Neutrophil (primary cell): ENCODE measurements around the gene DIDO1.

ENCODE experiments used
- H3K27ac ChIP-seq: fragments of 200-600 bp; sonication (generic); 2 replicates; pipeline ENCODE4 v1.5.1; 2016; ENCODE audit warnings: mild to moderate bottlenecking, moderate library complexity
- H3K27me3 ChIP-seq: fragments of 200-600 bp; sonication (generic); 2 replicates; pipeline ENCODE4 v1.6.0; 2016; ENCODE audit warnings: mild to moderate bottlenecking
- H3K36me3 ChIP-seq: fragments of 200-600 bp; sonication (generic); 2 replicates; pipeline ENCODE4 v1.5.1; 2017
- H3K4me1 ChIP-seq, 2 experiments: fragments of 200-600 bp in 1 of 2; sonication (generic) in 1 of 2; 1 replicate in 1 of 2; 2 replicates in 1 of 2; pipeline versions ENCODE4 v1.5.1 to v1.6.1; 2013 to 2016; ENCODE audit warnings: low read depth in 1 of 2, low read length in 1 of 2, mild to moderate bottlenecking in 1 of 2, moderate library complexity in 1 of 2; ENCODE audit not compliant: control insufficient read depth in 1 of 2, insufficient read depth in 1 of 2
- H3K4me3 ChIP-seq, 2 experiments: fragments of 200-600 bp in 1 of 2; sonication (generic) in 1 of 2; 1 replicate in 1 of 2; 2 replicates in 1 of 2; pipeline ENCODE4 v1.5.1; 2013 to 2016; ENCODE audit warnings: low read depth in 1 of 2, low read length in 1 of 2, mild to moderate bottlenecking in 1 of 2, moderate library complexity in 1 of 2
- H3K9me3 ChIP-seq: fragments of 200-600 bp; sonication (generic); 2 replicates; pipeline ENCODE4 v1.5.1; 2016
- TF ChIP-seq, protein P1 (sequence below): fragments of 200-600 bp; sonication (generic); IDR thresholded peaks from 2 replicates; pipeline ENCODE4 v1.5.1; 2016; ENCODE audit warnings: antibody characterized with exemption

The DIDO1 gene

DNA sequence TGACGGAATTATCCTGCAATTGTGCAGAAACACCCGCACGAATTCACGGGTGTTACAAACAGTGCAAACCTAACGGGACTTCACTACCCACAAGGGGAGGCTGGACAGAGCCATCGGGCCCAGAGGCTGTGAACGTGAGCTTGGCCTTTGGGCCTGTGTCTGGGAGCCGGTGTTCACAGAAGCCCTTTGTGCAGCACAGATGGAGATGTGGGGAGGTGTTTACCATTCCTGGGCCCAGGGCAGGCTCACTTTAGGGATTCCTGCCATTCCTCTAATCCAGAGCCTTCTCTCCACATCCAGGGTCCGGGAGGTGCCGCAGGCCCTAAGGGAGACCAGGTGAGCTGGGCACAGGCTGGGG is 94.5 kb downstream of the DIDO1 start:
- TF ChIP-seq, protein P1, sequence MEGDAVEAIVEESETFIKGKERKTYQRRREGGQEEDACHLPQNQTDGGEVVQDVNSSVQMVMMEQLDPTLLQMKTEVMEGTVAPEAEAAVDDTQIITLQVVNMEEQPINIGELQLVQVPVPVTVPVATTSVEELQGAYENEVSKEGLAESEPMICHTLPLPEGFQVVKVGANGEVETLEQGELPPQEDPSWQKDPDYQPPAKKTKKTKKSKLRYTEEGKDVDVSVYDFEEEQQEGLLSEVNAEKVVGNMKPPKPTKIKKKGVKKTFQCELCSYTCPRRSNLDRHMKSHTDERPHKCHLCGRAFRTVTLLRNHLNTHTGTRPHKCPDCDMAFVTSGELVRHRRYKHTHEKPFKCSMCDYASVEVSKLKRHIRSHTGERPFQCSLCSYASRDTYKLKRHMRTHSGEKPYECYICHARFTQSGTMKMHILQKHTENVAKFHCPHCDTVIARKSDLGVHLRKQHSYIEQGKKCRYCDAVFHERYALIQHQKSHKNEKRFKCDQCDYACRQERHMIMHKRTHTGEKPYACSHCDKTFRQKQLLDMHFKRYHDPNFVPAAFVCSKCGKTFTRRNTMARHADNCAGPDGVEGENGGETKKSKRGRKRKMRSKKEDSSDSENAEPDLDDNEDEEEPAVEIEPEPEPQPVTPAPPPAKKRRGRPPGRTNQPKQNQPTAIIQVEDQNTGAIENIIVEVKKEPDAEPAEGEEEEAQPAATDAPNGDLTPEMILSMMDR: no peak

GRCh38 chr20:62831361-62831788 is 94.9 kb downstream of the DIDO1 start:
- TF ChIP-seq, protein P1: no peak
- peak overlapping the region in 1 of 2 experiments; percentile 3 for H3K4me3 ChIP-seq
- peaks cover 40 to 44% of the 10 kb centered on the region in 2 experiments for H3K4me1 ChIP-seq
- no peaks in the 10 kb centered on the region for H3K9me3 ChIP-seq
- peak overlapping the region; percentile 91 for H3K27ac ChIP-seq
- H3K36me3 ChIP-seq: peaks cover 17% of the 10 kb centered on the region
- no peaks in the 10 kb centered on the region for H3K27me3 ChIP-seq

More for the DNA sequence above, 94.5 kb downstream of the DIDO1 start:
- Histone ChIP-seq H3K27me3 (no peaks in the 10 kb centered on the region), H3K36me3 (peaks cover 22% of the 10 kb centered on the region), H3K27ac (peak overlapping the region; percentile 91), H3K4me1 (peaks cover 40 to 44% of the 10 kb centered on the region in 2 experiments), H3K9me3 (no peaks in the 10 kb centered on the region), H3K4me3 (peak overlapping the region; percentile 67 to 72)

DNA sequence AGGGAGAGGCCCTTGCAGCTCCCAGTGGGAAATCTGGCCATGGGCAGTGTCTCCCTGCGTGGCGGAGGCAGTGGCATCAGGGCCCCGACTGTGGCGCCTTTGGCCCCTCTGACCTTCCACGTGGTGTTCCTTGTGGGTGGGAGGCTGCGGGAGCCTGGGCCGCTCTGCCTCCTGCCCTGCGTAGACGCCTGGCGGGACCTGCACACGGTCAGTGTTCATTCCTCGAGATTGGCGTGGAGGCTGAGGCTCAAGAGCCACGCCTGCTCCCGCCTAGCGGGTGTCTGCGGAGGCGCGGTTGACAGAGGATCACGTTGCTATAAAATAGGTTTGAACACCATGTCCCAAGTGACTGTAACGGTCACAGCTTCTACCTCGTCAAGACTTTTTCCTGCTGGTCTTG is 95.5 kb downstream of the DIDO1 start:
- H3K4me1 ChIP-seq: peaks cover 40 to 44% of the 10 kb centered on the region in 2 experiments

DNA sequence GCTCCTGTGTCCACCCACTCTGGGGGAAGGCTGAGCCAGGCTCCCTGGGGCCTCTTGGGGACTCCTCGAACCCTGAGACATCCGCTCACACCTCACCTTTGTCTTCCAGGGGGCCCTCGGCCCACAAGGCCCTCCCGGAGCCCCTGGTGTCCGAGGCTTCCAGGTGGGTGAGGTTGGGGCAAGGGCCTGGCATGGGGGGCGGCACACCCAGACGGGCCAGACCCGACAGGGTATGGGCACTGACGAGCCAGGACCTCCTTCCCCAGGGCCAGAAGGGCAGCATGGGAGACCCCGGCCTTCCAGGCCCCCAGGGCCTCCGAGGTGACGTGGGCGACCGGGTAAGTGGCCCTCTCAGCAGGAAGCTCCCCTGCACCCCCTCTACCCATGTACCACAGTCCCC is 96.1 kb downstream of the DIDO1 start:
- H3K27me3 ChIP-seq: no peaks in the 10 kb centered on the region

More for the DNA sequence above, 95.5 kb downstream of the DIDO1 start:
- no peaks in the 10 kb centered on the region for H3K27me3 ChIP-seq
- H3K9me3 ChIP-seq: no peaks in the 10 kb centered on the region
- H3K27ac ChIP-seq: peak overlapping the region; percentile 91
- no peak overlapping the region for H3K4me3 ChIP-seq
- H3K36me3 ChIP-seq: peaks cover 11% of the 10 kb centered on the region
- TF ChIP-seq, protein P1: no peak

GRCh38 chr20:62829231-62830230 is 96.8 kb downstream of the DIDO1 start:
- Histone ChIP-seq H3K9me3 (no peaks in the 10 kb centered on the region), H3K27me3 (peaks cover 4% of the 10 kb centered on the region), H3K27ac (no peak overlapping the region), H3K36me3 (no peaks in the 10 kb centered on the region), H3K4me3 (no peak overlapping the region), H3K4me1 (peaks cover 42 to 46% of the 10 kb centered on the region in 2 experiments)
- TF ChIP-seq, protein P1: no peak

More for the DNA sequence above, 96.1 kb downstream of the DIDO1 start:
- peaks cover 6% of the 10 kb centered on the region for H3K36me3 ChIP-seq
- H3K4me3 ChIP-seq: no peak overlapping the region
- TF ChIP-seq, protein P1: no peak
- peaks cover 40 to 44% of the 10 kb centered on the region in 2 experiments for H3K4me1 ChIP-seq
- no peak overlapping the region for H3K27ac ChIP-seq
- no peaks in the 10 kb centered on the region for H3K9me3 ChIP-seq
